HG02870 (cell line): ENCODE results near the gene SPEN.

Source experiments
- ATAC-seq: cut with Tn5 transposase; IDR thresholded peaks from one replicate; pipeline ENCODE4 v1.9.1; 2021; ENCODE audit warnings: mild to moderate bottlenecking, moderate library complexity; ENCODE audit not compliant: unreplicated experiment

The SPEN gene

DNA sequence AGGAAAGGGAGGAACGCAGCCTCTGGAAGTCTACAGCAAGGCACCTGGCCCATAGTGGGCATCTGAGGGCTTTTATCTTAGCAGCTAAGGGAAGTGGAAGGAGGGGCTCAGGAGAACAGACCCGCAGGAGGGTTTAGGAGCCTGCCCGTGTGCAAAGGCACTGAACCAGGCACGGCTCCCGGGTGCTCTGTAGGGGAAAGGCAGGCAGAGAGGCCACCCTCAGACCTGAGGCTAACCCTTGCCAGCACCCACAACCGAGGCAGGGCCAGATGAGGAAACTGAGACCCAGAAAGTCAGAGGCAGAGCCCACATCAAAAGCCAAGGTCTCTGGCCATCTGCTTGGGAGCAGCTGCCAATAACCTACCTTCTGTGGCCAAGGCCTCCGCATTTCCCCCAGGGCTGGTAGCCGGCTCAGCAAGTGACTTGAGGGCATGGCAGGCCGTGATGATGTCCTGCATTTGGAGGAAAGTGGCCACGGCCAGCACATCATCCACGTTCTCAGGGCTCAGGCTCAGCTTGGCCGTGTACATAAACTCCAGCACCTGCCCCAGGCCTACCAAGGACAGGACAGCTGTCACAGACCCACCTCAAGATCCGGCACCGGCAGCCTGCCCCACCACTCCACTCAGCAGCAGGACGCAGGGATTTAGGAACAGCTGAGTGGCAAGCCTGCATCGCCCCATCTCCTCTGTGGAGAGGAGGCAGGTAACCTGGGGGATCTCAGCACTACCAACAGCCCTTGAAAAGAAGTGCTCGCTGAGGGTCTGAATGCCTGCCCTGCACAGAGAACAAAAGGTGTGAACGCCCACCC, 99.3 kb downstream of the SPEN start:
- no peak for ATAC-seq

DNA sequence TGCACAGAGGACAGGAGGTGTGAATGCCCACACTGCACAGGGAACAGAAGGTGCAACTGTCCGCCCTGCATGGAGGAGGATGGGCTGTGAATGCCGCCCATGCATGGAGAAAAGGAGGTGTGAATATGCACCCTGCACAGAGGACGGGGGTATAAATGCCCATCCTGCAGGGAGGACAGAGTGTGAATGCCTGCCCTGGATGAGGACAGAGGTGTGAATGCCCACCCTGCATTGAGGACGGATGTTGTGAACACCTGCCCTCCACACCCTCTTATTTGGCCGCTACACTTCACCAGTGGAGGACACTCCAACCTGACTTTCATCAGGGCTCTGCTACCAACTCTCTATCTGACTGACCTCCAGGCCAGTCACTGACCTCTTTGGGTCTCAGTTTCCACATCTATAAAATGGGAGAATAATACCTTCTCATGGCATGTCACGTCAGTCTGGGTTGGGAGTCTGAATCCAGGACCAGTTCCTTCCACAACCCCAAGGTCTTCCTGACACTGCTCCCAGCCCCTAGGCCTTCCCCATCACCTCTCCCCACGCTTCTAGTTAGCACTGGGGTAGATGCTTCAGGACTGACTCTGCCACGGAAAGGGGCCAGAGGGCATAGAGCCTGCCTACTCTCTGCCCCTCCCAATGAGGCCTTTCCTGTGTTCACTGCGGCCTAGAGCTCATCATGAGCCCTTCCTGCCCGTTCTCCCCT, 100.0 kb downstream of the SPEN start:
- no peak for ATAC-seq

DNA sequence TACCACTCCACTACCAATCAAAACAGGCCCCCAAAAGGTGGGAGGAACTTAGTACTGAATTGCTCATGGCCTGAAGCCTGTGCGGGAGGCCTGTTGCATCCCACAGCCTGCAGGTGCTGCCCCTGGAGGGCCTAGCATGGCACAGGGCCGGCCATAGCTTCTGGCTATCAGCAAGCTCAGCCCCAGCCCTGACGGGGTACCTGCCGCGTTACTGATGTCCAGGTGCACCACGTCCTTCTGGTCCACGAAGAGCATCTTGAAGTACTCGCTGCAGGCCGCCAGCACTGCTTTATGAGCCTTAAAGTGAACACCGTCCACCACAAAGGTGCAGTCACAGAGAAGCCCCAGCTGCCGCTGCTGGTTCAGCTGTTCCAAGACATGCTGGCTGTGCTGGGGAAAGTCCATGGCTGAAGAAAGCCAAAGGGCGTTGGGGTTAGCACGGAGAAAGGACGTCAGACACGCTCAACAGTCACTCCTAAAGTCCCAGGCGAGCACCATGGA, 100.6 kb downstream of the SPEN start:
- no peak for ATAC-seq

DNA sequence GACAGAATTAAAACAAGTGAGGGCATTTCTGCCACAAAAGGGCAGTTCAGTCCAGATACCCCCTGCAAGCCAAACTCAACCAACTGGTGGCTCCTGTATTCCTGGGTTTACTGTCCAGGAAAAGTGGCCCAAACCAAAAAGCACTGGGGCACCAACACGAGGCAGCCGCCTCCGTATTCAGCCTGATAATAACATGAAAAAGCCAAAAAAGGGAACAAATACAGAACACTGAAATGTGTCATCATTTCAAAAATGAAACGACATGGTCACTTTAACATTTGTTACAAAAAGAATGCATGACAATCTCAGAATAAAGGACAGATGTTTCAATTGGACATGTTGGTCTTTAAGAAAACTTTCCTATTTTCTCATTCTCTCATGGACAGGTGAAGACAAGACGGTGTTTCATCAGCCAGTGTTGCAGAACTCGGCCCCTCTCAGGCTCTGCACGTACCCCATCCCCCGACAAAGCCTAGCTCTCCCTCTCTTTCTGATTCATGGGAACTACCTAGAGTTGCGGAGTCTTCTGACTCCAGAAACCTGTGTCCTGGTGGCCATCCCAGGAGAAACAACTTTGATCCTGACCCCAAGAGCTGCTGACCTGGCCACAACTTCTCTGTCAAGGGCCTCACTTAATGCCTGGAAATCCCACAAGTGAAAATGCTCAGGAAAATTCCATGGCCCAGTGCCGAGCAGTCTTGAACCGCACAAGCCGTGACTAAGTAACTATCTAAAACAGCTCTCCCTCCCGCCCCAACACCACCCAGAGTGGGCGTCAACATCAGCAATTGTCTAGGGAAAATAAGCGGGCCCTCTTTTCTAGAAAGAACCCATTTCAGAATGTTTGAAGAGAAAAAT, 101.3 kb downstream of the SPEN start:
- ATAC-seq = peak; percentile 2

DNA sequence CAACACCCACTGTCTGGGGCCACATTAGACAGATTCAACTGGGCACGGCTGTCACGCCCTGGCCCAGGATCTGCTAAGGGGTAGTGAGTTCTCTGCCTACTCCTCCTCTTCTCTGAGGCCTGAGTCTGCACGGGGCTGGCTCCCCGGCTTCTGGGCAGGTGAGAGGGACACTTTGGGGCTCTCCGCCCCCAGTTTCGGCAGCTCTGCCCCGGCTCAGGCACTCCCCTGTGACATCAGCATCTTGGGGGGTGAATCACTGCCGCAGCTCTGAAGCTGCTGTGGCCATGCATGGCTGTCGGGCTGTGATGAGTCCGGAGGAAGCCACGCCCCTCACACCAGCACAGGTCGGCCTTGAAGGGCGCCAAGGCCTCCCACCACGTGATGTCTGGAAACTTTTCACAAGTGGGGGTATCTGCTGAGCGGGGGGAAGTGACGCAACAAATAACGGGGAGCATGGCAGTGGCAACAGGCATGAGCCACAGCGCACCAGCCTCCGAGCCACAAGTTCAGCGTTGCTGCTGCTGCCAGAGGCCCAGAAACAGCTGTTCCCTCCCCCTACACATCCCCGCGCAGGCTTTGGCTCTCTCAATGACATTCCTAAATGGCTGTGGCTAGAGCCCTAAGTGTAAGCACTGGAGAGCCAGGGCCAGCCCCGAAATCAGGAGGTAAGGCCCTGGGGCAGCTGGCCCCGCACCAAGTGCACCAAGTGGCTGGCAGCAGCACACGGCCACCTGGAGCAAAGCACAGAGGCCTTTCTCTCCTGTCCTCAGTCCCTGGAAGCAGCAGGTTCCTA, 102.1 kb downstream of the SPEN start:
- peak; percentile 61 for ATAC-seq

DNA sequence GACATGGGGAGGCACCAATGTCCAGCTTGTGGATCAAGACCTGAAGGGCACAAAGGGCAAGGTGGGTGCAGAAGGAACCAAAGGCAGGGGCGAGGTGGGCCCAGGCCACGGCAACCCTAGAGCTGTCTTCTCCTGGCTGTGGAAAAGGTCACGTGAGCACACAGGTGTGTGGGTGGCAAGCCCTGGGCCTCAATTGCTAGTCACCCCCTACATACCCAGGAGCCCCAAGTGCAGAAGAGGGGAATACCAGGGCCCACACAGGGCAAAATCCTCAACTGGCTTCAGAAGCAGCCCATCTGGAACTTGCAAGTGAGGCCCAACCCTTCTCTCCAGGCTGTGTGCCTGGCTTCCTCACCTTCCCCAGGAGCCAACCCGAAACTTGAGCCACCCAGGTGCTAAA, 102.8 kb downstream of the SPEN start:
- ATAC-seq = no peak

DNA sequence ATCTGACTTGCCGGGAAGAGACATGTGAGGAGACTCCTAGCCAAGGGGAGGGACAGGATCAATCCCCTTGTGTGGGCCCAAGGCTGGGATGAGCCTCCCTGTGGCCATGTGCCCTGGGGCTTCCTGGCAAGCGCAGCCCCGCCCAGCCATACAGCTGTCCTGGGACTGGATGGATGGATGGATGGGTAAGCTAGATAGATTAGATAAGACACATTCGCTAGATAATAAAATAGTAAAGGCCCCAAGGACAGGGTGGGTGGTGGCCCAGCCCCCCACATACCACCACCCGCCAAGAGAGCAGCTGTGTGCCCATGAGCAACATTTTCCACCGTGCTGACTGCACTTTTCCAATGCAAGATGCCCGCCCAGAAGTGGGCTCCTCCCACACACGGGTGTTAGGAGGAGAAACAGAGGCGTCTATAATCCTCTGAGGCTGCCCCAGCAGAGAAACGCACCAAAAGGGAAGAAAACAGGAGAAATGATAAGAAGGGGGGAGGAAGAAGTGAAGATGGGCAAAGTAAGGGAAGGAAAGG, 103.3 kb downstream of the SPEN start:
- ATAC-seq = no peak

DNA sequence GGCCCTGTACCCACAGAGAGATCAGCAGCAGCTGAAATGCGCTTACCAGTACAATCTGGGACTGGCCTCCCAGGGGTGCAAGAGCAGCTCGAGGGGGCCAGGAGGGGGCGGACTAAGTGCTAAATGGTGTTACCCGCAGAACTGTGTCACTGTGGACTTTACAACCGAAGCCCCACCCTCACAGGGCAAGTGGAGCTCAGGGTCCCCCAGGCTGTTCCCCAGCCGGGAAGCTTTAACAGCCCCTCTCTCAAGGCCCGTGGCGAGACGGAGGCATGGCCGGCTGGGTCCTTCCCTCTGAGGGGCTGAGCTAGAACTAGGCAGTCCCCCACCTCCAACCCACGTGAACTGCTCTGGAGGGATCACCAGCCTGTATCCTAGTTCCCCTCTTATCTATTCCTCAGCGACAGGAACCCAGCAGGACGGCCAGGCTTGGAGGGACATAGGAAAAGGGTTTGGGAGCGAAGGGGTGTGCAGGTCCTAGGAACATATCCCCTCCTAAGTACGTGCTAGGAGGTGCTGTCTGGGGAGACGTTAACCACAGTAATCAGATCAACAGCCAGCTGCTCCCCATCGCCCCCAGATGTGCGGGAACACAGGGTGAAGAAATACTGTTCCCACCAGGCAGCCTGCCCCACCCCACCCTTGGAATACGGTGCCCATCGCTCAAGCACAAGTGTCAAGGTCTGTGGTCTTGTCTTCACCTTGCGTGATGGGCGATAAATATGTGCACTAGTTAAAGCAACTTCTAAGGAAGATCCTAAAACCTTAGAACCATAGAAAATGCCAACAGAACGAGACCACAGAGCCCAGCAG, 104.0 kb downstream of the SPEN start:
- no peak for ATAC-seq

DNA sequence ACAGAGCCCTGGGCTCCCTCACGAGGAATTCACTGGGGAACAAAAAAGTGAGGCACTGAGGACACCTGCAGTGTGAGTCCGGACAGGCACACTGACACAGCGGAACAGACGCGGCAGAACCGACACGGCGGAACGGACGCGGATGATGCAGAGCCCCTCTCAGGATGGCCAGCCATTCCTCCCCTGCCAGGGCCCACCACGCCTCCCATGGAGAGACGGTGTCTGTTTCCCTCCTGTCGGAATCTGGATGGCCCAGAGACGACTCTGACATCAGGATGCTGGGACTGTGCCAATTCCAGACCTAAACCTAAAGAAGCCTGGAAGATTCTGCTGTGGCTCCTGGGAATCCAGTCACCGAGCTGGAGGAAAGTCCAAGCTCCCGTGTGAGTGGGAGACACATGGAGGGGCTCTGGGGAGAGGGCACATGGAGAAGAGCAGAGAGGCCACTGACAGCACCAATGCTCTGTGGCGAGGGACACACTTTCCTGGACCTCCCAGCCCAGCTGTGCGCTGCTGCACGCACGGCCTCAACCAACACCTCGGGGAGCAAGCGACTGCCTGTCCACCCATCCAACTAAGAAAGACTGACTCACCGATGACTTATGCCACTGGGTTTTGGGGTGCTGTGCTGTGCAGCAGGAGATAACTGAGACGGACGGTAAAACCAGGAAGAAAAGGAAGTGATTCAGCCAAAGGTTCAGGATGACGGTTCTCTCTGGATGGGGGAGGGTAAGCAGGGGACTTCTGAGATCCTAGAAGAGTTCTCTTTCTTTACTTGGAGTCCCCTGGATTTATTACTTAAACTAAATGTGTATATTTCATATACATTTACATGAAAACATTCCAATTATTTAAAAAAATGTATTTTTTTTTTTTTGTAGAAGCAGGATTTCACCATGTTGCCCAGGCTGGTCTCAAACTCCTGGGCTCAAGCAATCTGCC, 105.1 kb downstream of the SPEN start:
- ATAC-seq = no peak

DNA sequence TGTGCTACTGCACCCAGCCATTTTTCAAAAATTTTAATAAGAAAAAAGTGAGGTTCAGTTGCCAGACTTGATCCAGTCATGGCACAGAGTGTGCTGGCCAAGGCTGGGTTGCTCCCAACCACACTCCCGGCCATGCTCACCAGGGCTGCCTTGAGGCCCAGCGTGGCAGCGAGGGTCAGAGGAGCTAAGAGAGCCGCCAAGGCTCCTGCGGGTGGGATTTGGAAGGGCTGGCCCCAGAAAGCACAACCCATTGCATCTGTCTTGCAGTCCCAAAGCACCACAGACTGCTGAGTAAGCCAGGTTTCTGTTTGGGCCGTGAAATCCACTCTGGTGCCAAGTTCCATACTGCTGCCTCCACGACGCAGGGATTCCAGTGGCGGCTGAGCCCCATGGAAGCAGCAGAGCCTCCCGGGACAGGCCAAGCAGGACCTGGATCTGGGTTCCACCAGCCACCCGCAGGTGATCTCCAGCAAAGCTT, 105.8 kb downstream of the SPEN start:
- no peak for ATAC-seq

DNA sequence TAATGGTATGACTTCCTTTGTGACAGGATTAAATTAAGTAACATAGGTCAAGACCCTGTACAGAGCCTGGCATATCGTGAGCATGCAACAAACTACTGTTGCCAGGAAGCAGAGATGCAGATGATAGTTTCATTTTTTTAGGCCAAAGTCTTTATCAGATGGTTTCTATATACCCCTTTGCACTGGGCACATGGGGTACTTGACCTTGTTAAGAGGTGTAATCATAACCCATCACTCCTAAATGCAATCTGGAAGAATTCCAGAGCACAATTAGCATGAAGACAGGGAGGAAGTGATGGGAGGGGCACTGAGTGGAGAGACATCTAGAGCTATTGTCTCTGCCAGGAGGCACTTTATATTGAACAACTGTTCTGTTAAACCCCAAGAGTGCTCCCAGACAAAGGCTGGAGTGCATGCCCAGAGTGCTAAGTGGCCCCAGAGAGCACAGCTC, 106.3 kb downstream of the SPEN start:
- ATAC-seq = no peak

DNA sequence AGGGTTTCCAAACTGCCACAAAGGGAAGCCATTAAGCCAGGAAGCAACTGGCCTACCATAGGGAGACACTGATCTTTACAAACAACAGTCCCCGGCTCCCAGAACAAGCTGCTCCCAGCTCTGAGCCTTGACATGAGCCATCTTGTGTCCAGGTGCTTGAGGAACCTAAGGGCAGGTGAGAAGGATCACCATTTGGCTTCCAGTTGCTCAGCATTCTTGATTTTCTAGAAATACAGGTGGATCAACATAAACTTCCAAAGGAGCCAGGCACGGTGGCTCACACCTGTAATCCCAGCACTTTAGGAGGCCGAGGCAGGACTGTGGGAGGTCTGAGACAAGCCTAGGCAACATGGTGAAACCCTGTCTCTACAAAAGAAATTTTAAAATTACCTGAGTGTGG, 106.8 kb downstream of the SPEN start:
- ATAC-seq = no peak

DNA sequence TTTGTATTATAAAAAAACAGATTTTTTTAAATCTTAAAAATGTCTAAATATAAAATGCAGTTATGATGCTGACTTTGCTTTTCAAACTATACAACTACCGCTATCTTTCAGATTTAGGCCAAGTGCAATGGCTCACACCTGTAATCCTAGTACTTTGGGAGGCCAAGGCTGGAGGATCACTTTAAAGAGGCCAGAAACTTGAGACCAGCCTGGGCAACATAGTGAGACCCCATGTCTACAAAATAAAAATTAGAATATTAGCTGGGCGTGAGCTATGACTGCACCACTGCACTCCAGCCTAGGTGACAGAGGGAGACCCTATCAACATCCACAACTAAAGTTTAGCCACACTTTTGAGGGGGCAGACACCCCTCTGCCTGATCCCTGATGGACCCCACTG, 108.0 kb downstream of the SPEN start:
- no peak for ATAC-seq

DNA sequence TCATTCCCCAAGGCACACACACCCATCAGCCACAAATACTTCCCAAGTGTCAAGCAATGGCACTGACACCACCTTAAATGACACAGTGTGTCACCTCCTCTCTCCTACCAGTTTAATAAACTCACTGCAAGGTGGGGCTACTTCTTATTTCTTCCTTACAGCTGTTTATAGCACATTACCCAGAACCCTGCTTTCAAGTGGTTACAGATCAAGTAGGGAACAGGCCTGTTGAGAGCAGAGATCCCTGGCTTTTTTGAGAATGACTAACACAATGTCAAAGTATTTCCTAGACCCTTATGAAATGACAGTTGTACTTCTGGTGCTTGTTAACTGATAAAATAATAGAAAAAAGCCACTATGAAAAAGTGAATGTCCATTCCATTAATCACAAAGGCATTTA, 108.6 kb downstream of the SPEN start:
- ATAC-seq = no peak

DNA sequence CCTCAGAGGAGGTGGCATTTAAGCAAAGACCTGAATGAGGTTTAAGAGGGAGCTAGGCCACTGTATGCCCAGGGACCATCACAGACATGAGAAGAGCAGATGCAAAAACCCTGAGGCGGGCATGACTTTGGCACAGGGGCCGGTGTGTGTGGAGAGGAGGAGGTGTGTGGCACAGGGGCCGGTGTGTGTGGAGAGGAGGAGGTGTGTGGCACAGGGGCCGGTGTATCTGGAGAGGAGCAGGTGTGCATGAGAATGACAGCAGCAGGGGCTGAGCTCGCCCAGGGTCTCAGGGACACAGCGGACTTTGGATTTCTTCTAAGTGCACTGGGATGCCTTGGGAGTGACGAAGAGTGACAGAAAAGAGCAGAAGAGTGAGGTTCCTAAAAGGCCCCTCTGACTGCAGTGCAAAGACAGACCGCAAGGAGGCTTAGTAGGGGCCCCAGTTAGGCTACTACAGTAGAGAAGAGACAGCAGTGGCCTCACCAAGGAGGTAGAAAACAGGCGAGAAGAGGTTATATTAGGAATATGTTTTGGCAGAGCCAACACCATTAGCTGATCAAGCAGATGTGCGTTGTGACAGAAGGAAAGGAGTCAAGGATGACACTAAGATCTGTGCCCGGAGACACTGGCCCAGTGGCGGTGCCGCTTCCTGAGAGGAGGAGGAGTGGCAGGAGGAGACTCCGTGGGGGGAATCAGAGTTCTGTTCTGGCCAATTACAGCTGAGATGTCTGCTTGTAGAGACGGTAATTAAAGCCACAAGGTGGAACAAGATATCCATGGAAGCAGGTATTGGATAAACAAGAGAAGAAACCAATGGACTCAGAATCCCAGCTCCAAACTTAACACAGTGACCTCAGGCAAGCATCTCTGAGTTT, 110.0 kb downstream of the SPEN start:
- ATAC-seq = no peak

DNA sequence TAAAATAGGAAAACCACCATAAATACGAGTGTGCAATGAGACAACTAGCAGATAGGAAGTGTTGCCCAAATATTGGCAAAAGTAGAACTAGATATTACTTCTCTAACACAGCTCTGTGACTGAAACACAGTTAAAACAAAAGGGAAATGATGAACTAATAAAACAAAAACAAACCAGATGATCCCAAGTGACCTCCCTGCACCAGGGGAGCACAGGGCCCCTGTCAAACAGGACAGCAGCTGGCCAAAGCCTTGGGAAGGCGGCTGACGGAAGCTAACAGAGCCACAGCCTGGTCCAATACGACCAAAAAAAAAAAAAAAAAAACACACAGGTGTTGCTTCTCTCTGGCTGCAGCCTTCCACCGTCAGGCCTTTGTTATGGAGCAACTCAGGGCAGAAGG, 110.6 kb downstream of the SPEN start:
- no peak for ATAC-seq

DNA sequence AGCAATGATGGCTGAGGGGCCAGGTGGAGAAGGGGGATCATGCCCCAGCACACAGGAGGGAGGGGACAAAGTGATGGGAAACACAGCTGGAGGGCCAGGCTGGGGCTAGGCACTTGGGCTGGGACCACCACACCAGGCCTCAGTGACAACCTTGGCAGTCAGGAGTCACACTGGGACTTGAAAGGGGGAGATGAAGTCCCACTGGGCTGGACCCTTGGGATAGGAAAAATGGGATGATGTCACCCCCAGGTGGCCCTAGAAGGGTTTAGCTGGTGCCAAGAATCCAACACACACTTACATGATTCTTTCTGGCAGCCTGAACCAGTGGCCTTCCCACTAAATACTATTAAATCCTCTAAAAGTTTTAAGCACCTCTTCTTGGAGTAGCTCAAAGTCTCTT, 111.3 kb downstream of the SPEN start:
- ATAC-seq = no peak
